ENCODE measurements around the gene FBN1. TPM values are rescaled to one million over a fixed set of nuclear protein-coding genes. Genes with fewer than 3 reads are reported as not detected.

The FBN1 gene
- total RNA-seq, 1 experiment from 2014 or later = 18.1 TPM

DNA sequence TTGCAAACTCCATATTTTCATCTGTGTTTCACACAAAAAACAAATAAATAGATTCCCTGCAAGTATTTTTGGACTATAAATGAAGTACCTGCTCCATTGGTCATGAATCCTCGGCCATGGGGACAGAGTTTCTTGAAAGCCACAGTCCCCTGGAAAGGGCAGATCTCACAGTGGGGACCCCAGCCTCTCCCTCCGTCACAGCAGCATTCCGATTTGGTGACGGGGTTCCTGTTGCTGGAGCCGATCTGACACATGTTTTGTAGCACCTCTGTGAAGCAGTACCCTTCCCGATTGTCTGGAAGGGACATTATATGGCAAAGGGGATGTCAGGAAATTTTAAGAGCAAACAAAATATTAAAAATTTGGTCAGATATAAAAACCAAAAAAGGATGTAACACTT lies 218.0 kb downstream of the FBN1 start:
- no peak for DNase-seq (ENCODE audit: low spot score)

DNA sequence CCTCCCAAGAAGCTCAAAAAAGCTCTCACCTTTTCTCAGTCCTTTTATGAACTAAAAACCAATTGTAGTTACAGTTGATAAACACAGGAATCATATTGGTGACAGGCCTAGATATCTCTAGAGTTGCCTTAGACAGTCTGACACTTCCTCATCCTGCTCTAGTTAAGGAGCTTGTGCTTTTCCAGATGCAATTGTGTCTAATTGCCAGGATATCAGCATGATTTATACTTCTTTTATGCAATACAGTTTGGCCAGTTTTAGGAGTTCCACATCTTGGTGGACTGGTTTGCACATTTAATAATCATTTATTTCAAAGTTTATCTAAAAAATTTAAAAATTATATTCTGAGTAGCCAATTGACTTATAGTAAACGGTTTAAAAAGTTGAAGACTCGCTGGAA lies 218.6 kb downstream of the FBN1 start:
- no peak for DNase-seq (ENCODE audit: low spot score)

DNA sequence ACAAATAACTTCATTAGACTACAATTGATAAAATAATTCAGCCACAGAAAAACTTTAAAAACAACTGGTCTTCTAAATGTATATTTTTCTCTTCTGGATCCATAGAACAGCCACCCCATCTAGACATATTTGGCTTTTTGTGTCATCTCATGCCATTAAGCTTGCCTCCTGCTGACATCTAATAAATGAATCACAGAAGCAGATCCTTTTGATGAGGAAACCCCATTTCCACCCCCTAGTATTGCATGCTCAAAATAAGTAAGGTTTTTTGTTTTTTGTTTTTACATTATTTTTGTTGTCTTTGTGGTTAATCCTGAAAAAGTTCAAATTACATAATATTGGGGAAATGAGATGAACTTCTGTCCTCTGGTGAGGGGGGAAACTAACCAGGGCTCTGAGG lies 219.5 kb downstream of the FBN1 start:
- DNase-seq (ENCODE audit: low spot score) = no peak

DNA sequence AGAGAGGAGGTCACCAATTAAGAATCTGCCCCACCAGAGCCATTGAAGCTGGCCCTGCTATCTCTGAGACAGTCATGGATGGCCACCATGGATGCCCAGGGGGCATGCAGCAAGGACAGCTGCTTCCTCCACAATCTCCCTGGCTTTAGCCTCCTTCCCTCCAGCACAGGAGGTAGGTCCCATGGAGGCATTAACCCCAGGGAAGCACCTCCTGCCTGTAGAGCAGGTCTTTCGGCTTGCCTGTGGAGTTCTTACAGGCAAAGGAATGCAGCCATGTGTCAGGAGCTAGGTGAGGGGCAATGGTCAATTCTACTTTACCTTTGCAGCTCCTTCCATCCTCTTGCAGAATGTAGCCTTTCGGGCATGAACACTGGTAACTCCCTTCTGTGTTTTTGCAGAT lies 220.5 kb downstream of the FBN1 start:
- no peak for DNase-seq (ENCODE audit: low spot score)

DNA sequence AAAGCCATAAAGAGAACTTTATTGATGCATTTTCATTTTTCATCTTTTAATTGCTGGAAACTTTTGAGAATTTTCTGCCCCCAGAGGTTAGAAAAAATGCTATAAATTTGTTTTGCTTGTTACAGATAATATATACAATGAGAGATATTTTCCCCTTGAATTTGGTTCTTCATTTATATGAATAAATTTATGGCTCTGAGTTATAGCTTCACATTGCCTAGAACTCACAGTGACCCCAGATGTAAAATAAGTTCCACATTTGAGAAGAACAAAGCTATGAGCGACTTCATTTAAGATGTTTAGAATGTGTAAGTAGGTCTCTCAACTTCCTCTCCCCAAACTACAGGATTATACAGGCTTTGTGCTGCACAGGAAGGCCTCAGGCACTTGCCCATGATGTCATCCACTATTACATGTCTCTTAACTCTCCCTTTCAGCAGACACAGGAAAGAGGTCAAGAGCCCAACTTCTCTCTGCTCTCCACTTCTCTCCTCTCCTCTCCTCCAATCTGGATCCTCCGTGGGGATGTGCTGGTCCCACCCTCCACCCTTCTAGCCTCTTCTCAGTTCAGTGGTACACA lies 221.5 kb downstream of the FBN1 start:
- DNase-seq (ENCODE audit: low spot score) = peak; percentile 65

DNA sequence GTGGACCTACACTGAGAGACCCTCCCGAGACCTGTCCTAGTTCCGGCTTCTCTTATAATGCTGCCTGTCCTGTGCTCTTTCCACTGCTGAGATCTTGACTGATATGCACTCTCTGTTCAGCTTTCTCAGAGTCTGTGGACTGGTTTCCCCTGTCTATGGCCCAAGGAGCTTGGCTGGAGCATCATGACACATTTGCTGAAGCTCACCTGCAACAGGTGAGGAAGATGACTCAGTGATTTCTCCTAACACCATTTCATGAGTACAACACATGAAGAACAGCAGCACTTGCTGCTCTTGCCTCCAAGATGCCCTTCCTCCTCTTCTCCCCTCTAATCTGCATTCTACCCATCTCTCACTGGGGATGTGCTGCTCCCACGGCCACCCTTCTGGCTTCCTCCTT lies 222.2 kb downstream of the FBN1 start:
- DNase-seq (ENCODE audit: low spot score) = no peak

DNA sequence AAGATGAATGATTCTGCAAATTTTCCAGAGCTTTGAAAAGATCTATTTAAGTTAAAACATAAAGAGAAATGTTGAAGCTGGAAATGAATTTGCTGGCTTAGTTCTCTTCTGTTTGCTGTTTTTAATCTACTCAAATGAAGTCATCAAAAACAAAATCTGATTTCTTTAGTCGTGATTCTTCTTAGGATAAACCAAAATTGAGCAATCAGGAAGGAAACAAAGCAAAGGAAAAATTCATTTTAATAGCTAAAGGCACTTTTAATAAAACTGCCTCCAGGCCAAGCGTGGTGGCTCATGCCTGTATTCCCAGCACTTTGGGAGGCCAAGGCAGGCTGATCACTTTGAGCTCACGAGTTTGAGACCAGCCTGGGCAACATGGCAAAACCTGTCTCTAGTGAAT lies 223.1 kb downstream of the FBN1 start:
- DNase-seq (ENCODE audit: low spot score) = no peak

DNA sequence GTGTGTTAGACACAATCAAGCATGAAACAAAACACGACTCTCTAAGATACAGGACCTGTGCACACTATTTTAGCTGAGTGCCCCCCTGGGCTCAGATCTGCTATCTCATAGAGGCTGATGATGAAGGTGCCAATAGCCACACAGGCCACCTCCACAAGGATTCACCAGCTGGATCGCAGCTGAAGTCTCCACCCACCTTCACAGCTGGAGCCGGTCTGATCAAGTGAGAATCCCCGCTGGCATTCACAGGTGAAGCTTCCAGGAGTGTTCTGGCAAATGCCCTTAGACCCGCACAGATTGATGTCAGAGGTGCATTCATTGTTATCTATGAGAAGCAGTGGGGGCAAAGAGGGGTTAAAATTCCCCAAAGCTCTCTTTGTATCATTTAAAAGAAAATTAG lies 224.1 kb downstream of the FBN1 start:
- no peak for DNase-seq (ENCODE audit: low spot score)

DNA sequence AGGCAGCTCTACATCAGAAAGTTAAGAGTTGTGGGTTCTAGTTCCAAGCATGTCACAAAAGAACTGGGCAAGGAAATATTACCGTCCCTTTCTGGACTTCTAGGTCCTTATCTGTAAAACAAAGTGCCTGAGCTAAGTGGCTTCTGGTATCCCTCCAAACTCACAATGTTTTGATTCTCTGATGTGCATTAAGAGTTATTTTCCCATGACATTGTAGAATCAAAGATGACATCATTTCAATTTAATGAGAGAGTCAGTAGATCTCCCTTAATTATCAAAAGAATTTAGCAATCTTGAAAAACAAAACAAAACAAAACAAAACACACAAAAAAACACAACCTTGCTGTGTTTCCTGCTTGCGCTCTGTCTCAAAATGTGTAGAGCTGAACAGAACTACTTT lies 225.6 kb downstream of the FBN1 start:
- DNase-seq (ENCODE audit: low spot score) = no peak

DNA sequence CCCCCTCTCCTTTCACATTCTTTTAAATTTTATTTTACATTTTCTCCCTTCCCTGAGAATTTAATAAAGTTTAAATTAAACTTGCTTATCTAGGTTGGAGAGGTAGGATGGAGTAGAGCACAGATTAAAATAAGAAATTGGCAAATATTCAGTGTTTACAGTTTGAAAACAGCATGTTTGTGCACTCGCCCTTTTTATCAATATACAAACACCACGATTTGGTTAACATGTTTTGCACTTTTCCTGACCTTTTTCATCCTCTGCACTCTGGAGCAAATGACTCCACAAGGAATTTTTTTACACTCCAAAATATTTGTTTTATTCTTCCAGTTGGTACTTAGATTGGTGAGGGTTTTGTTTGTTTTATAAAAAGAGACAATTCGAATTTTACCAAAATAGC lies 227.2 kb downstream of the FBN1 start:
- DNase-seq (ENCODE audit: low spot score) = no peak

DNA sequence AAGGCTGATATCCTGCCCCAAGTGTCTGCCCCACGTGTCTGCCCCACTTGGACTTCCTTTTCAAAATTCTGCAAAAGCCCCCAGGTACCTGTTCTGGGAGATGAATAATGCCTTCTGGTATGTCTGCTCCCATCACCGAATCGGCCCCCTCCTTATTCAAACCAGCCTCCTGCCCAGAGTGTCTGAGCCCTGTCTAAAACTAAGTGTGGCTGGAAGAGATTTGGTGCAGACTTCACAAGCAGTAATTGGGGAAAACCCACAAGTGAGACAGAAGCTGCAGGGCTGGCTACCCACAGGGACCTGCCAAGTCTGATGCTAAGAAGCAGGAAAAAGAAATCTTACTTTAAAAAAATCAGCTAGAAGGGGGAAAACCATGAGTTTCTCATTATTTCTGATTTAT lies 229.2 kb downstream of the FBN1 start:
- DNase-seq (ENCODE audit: low spot score) = no peak

DNA sequence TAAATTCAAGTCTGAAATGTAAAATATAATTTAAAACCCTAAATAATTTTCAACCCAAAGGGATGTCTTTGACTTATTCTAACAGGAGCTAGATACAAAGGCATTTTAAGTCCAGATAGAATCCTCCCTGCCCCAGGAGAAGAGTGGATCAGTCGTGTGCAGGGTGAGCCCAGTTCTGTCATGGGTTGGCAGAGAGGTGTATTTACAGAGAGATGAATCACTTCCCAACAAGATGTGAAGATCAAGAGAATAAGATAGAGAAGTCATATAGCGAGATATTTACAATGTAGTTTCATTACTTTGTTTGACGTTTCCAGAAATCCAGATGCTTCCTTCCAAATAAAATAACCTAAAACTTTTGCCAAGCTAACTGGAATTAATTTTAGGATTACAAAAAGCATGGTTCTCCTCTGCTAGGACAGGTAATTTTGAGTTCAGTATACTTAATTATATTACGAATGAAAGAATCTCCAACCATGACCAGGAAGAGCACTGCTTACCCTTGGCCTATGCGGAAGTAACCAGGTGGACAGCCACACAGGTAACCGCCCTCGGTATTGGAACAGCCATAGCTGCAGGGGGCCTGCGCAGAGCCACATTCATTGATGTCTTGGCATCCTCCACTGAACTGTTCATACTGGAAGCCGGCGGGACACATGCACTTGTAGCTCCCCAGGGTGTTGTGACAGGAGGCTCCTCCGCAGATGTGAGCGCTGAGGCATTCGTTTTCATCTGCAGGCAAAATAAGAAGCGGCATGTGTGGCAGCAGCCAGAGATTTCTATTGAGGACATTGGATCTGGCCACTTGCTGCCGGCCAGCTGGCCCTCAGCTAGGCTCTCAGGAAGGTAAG lies 230.2 kb downstream of the FBN1 start:
- DNase-seq (ENCODE audit: low spot score) = no peak

DNA sequence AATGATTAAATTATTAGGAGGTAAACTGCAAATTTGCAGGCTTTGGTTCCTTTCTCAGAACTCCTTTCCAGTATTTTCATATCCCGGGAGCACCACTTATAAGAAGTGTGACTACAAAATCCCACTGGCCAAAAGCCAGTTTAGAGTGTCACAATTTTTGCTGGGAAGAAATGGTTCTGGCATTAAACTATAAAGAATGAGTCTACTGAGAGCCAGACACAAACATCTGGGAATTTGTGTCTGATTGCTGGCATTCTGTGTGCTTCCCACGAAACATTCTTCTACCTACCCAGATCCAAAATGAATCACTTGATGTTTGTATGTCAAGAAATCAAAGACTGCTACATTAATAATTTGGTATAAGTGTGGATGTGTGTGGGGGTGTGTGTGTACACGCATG lies 231.5 kb downstream of the FBN1 start:
- DNase-seq (ENCODE audit: low spot score) = no peak

DNA sequence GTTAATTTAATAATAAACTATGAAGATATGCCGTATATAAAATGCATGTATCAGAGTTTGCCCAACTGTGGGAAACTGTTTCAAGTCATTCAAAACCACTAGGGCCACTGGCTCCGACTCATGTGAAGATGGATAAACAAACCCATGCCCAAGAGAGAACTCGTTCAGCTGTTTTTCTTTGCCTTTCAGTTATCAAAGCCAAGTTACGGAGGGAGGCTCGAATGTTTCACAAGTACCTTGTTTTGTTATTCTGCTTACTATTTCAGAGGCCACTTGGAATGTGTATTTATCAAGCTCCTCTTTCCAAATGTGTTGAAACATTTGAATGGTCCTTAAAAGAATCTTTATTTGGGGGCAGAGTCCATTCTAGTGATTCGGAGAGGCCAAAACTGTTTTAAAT lies 232.2 kb downstream of the FBN1 start:
- DNase-seq (ENCODE audit: low spot score) = peak; percentile 16

DNA sequence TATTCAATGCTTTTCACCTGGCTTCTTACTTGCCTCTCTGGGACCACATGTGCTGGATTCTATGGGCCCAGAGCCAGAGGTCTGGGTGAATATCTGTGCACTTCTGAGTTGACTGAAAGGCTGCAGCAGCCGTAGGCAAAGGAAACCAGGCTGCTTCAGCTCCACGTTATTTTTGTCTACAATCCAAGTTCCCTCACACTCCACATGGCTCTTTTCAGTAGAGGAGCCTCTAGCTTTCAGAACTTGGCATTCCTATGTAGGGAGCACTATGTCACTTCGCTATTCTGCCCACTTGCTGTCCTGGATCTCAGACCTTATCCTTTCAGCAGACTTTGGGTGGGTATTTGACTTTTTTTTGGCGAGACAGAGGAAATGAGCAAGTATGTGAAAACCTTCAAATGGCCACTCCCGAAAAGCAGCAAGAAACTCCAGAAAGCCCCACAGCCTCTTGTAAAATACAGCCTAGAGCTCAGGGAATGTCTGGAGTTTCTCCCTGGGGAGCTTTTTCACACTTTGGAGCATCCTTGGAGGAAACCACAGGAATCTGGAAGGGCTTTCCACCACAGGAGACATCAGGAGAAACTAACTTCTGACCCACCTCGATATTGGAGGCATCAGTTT lies 233.4 kb downstream of the FBN1 start:
- no peak for DNase-seq (ENCODE audit: low spot score)

DNA sequence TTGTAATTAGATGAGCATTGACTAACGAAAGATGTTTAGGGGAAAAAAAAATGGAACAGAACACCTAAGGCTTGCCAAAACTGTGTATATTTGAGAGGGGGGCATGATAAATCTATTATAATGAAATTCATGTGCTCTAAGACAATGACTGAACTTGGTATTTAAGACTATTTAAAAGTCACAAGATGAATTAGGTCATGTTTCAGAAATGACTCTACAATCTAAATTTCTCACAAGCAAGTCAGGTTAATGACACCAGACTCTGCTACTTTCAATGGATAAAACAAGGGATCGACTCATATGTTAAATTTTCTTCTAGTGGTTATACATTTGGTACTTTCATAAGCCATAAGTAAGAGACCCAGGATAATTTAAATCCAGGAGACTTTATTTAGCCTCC lies 235.9 kb downstream of the FBN1 start:
- no peak for DNase-seq (ENCODE audit: low spot score)

DNA sequence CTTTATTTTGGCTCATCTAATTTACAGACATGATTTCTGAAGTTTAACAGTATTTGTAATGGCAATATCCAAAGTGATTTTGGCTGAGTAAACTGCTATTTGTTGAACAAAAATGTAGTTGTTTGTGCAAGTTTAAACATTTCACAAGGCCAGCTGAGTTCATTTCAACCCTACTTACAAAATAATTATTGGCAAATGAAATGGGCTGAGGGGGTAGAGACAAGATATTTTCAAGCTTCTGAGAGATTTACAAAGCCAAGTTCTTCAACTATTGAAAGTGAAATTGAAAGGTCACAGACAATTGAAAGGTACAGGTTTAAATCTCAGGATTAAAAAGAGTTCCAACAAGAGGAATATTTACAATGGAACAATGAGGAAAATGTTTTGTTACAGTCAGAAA lies 237.2 kb downstream of the FBN1 start:
- DNase-seq (ENCODE audit: low spot score) = no peak

DNA sequence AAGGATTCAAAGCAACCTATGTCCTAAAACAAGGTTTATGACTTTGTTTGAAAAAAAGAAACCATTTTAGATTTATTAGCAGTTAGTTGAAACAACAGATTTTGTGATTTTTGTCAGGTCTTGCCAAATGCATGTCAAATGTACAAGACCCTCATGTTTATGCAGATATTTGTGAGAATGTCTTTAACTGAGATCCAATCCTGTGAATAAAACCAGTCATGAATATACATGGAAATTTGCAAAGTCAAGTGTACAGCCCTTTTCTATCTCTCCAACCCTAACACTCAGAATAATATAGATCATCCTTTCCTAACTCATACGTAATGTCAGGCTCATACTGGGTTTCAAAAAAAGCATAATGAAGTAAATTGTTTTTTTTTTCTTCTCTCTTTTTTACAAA lies 237.9 kb downstream of the FBN1 start:
- no peak for DNase-seq (ENCODE audit: low spot score)

DNA sequence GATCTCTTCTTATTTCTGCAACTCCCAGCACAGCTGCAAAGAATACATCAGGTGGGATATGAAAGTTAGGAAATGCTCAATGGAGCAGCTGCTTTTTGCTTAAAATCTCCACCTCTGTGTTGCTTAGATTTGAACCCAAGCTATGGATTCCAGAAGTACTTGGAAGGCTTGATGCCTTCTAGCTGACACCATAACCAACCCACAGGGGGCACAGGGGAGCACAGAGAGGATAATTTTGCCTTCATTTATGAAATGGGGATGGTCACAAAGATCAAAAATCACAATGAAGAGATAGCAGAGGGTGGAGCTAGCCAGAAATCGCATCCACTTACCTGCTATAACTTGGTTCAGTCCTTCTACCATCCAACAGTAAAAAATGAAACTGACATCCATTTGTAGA lies 238.6 kb downstream of the FBN1 start:
- DNase-seq (ENCODE audit: low spot score) = no peak

DNA sequence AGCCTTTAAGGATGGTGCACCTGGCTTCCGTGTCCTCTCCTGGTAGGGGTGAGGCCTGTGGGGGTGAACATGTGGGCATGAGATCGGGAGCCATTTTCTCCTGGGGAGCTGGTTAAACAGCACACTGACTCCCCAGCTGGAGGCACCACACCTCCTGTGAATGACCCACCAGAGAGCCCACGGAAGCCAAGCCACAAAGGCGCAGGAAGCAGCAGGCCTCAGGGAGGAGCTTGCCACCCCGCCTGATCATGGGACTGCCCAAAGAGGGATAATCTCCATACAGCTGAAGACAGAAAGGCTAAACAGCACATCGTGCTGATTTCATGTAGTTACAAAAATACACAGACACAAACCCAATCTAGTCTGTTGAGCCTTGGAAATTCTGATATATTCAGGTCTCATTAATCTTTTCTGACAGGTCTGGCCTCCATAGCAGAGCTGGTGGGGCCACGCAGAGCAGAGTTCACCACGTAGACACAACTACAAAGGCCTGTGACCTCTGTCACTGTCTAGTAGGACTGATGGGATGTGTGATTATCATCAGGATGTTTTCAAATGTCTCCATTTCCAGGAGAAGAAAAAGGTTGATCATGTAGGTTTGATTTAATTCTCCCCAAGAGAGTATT lies 239.1 kb downstream of the FBN1 start:
- no peak for DNase-seq (ENCODE audit: low spot score)

DNA sequence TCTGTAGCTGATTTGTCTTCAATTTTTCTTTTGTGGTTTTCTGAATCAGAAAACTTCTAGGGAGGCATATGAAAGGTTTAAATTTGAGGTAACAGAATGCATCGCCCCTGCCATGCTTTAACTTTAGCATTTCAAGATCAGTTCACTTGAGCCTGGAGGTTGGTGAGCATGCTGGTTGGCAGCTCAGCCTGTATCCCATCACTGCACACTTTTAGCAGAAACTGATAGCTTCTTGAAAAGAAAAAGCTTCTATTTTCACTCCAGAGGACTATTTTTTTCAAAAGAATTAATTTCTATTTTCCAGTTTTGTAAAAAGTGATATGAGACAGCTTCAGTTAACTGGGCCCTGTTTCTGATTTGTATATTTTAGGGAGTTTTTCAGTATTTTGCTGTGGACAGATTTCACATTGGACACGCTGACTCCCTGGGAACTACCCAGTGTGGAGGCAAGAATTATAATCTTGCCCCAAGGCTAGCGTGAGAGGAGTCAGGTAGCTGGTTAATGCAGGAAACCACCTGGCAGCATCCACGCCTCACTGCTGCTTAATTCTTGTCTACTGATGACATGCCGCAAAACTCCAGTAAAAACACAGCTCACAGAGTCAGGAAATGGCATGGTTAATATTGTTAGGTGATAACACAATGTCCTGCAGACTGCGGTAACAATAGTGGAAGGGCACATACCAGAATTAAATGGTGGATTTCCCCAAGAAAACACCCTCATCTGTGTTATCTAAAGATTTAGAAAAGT lies 242.9 kb downstream of the FBN1 start:
- DNase-seq (ENCODE audit: low spot score) = no peak

DNA sequence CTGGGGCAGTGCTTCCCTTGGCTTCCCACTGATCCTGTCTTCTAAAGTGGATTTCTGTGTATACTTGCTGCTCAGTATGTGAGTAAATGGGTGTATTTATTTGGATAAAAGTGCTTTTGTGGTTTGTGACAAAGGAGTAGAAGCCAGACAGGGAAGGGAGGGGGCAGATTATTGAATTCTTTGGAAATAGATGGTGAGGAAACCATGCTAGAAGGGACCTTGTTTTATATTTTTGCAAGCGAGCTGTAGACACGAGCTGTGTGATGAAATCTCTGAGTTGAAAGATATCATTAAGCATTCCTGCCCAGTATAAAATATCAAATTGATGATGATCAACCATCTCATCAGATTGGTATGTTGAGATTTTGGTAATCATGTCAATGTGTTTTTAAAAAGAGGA lies 245.4 kb downstream of the FBN1 start:
- DNase-seq (ENCODE audit: low spot score) = peak; percentile 47

All from H4 (cell line).